NCI-H1694 treated with DMSO at 0.1 percent for 48 hours (cell line): ENCODE measurements around the gene PLEKHH1.

Experiments
- DNase-seq: peaks from one replicate; lab custom pipeline; 2025; lab: John Stamatoyannopoulos, UW

Gene PLEKHH1

GRCh38 chr14:67532998-67533753 is at the start of gene PLEKHH1:
Gene PLEKHH1 (plus strand): TSS chr14:67533290. CDS start chr14:67541868, 8,578 bp downstream.
- DNase-seq: peak; percentile 52

- no peak for DNase-seq
Observed at GRCh38 chr14:67483579-67484285, 49.4 kb upstream of the PLEKHH1 start.

- DNase-seq: no peak
Observed at GRCh38 chr14:67485501-67486095, 47.5 kb upstream of the PLEKHH1 start.

GRCh38 chr14:67486890-67487289 is 46.2 kb upstream of the PLEKHH1 start:
- DNase-seq: no peak

GRCh38 chr14:67487332-67487731 is 45.8 kb upstream of the PLEKHH1 start:
- DNase-seq: no peak

- DNase-seq: no peak
Observed at GRCh38 chr14:67487937-67488893, 44.9 kb upstream of the PLEKHH1 start, which contains the start of gene TMEM229B. Gene TMEM229B (minus strand): TSS chr14:67488721. CDS start chr14:67473923, 14,798 bp downstream.

- no peak for DNase-seq
Observed at GRCh38 chr14:67490196-67490595, 42.9 kb upstream of the PLEKHH1 start.

GRCh38 chr14:67491285-67491684 is 41.8 kb upstream of the PLEKHH1 start:
- no peak for DNase-seq

GRCh38 chr14:67491741-67492507 is 41.2 kb upstream of the PLEKHH1 start:
- DNase-seq: peak; percentile 94

- no peak for DNase-seq
Observed at GRCh38 chr14:67492538-67492937, 40.6 kb upstream of the PLEKHH1 start.

GRCh38 chr14:67493092-67493717 is 39.9 kb upstream of the PLEKHH1 start:
- DNase-seq: no peak

GRCh38 chr14:67495827-67496226 is 37.3 kb upstream of the PLEKHH1 start:
- no peak for DNase-seq

GRCh38 chr14:67497216-67497615 is 35.9 kb upstream of the PLEKHH1 start:
- no peak for DNase-seq

GRCh38 chr14:67497716-67498115 is 35.4 kb upstream of the PLEKHH1 start:
- no peak for DNase-seq

GRCh38 chr14:67500981-67501380 is 32.1 kb upstream of the PLEKHH1 start:
- no peak for DNase-seq

- no peak for DNase-seq
Observed at GRCh38 chr14:67501670-67502069, 31.4 kb upstream of the PLEKHH1 start.

- no peak for DNase-seq
Observed at GRCh38 chr14:67502867-67503266, 30.2 kb upstream of the PLEKHH1 start.

- no peak for DNase-seq
Observed at GRCh38 chr14:67503331-67503730, 29.8 kb upstream of the PLEKHH1 start.

GRCh38 chr14:67505254-67505653 is 27.8 kb upstream of the PLEKHH1 start:
- no peak for DNase-seq

GRCh38 chr14:67508956-67509355 is 24.1 kb upstream of the PLEKHH1 start:
- peak; percentile 66 for DNase-seq
